Neural cell (in vitro differentiated cells): Measurements from ENCODE around the gene IGF1R.

ENCODE experiments used
- TAF1 ChIP-seq: IDR thresholded peaks from 2 replicates; pipeline ENCODE4 v1.6.1; 2012; ENCODE audit warnings: low read depth
- TF ChIP-seq, protein P1 (sequence below): fragments of 450-650 bp; IDR thresholded peaks from 2 replicates; pipeline ENCODE4 v1.5.1; 2014; ENCODE audit warnings: antibody characterized with exemption, mild to moderate bottlenecking, moderate library complexity; ENCODE audit not compliant: poor library complexity, severe bottlenecking
- TF ChIP-seq, protein P2 (sequence below): IDR thresholded peaks from 2 replicates; pipeline ENCODE4 v1.6.1; 2012; ENCODE audit warnings: borderline replicate concordance

GRCh38 chr15:98676586-98677270 lies 28.4 kb downstream of the IGF1R start:
- TF ChIP-seq, protein P1, sequence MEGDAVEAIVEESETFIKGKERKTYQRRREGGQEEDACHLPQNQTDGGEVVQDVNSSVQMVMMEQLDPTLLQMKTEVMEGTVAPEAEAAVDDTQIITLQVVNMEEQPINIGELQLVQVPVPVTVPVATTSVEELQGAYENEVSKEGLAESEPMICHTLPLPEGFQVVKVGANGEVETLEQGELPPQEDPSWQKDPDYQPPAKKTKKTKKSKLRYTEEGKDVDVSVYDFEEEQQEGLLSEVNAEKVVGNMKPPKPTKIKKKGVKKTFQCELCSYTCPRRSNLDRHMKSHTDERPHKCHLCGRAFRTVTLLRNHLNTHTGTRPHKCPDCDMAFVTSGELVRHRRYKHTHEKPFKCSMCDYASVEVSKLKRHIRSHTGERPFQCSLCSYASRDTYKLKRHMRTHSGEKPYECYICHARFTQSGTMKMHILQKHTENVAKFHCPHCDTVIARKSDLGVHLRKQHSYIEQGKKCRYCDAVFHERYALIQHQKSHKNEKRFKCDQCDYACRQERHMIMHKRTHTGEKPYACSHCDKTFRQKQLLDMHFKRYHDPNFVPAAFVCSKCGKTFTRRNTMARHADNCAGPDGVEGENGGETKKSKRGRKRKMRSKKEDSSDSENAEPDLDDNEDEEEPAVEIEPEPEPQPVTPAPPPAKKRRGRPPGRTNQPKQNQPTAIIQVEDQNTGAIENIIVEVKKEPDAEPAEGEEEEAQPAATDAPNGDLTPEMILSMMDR = no peak
- TF ChIP-seq TAF1 = no peak
- TF ChIP-seq, protein P2, sequence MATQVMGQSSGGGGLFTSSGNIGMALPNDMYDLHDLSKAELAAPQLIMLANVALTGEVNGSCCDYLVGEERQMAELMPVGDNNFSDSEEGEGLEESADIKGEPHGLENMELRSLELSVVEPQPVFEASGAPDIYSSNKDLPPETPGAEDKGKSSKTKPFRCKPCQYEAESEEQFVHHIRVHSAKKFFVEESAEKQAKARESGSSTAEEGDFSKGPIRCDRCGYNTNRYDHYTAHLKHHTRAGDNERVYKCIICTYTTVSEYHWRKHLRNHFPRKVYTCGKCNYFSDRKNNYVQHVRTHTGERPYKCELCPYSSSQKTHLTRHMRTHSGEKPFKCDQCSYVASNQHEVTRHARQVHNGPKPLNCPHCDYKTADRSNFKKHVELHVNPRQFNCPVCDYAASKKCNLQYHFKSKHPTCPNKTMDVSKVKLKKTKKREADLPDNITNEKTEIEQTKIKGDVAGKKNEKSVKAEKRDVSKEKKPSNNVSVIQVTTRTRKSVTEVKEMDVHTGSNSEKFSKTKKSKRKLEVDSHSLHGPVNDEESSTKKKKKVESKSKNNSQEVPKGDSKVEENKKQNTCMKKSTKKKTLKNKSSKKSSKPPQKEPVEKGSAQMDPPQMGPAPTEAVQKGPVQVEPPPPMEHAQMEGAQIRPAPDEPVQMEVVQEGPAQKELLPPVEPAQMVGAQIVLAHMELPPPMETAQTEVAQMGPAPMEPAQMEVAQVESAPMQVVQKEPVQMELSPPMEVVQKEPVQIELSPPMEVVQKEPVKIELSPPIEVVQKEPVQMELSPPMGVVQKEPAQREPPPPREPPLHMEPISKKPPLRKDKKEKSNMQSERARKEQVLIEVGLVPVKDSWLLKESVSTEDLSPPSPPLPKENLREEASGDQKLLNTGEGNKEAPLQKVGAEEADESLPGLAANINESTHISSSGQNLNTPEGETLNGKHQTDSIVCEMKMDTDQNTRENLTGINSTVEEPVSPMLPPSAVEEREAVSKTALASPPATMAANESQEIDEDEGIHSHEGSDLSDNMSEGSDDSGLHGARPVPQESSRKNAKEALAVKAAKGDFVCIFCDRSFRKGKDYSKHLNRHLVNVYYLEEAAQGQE = no peak
